Sigmoid colon (tissue), 7 donors: ENCODE results near the gene TSGA10. TPM values are rescaled to one million over a fixed set of nuclear protein-coding genes. Genes with fewer than 3 reads are reported as not detected.
"Not testable (repeated sequence)": the region's sequence is repeated elsewhere in the genome, so short reads cannot be mapped to it uniquely, and the experiment has no call there.

Experiments
- DNase-seq: peaks from one replicate; pipeline ENCODE4 v3.0.0-alpha.2; 2019
- H3K27ac ChIP-seq, 4 donors: fragments of 200-600 bp; sonication (generic); one replicate each; pipeline ENCODE4 v1.5.1; 2016 to 2019; ENCODE audit warnings: mild to moderate bottlenecking in 1 of 4
- H3K27me3 ChIP-seq, 3 donors: fragments of 200-600 bp; sonication (generic); one replicate each; pipeline ENCODE4 v1.5.1; 2019; ENCODE audit warnings: mild to moderate bottlenecking in 1 of 3
- H3K36me3 ChIP-seq, 4 donors: fragments of 200-600 bp; sonication (generic); one replicate each; pipeline ENCODE4 v1.5.1; 2016 to 2019
- H3K4me1 ChIP-seq, 4 donors: fragments of 200-600 bp; sonication (generic); one replicate each; pipeline ENCODE4 v1.5.1; 2017 to 2019
- H3K4me3 ChIP-seq, 4 donors: fragments of 200-600 bp; sonication (generic); one replicate each; pipeline ENCODE4 v1.5.1; 2017 to 2019; ENCODE audit warnings: mild to moderate bottlenecking in 2 of 4, moderate library complexity in 1 of 4
- H3K9me3 ChIP-seq, 4 donors: fragments of 200-600 bp in 3 of 4; sonication (generic) in 3 of 4; one replicate each; pipeline versions ENCODE4 v1.5.1 to v1.6.1; 2013 to 2019
- EP300 ChIP-seq, 4 donors: sonication (generic); formaldehyde crosslinking; IDR thresholded peaks; one replicate each; pipeline ENCODE4 v1.6.1; 2017; ENCODE audit warnings: antibody characterized with exemption in 4 of 4
- POLR2A ChIP-seq, 2 donors: fragments of 450-650 bp; IDR thresholded peaks; one replicate each; pipeline ENCODE4 v1.6.1; 2016; ENCODE audit warnings: antibody characterized with exemption in 2 of 2, mild to moderate bottlenecking in 2 of 2, moderate library complexity in 2 of 2
- POLR2AphosphoS5 ChIP-seq, 4 donors: sonication (generic); formaldehyde crosslinking; IDR thresholded peaks; one replicate each; pipeline ENCODE4 v1.6.1; 2017; ENCODE audit warnings: antibody characterized with exemption in 4 of 4
- WGBS, 2 donors: extraction: QIAGEN DNeasy Blood & Tissue Kit; methylation state at CpG; one replicate each; pipeline ENCODE4 v1.1.7; 2013; 5-methylcytosine and 5-hydroxymethylcytosine counted together
- intact Hi-C: fragments of 100-400 bp; cut with DNase I; formaldehyde crosslinking; loops from one replicate; pipeline ENCODE4 v1.15.1; 2023
- polyA plus RNA-seq, 3 donors: library from polyadenylated mRNA; stranded (reverse); fragments of 200-250 nt; gene quantifications; one replicate each; pipeline ENCODE4 v1.2.3, GENCODE V29; 2013
- total RNA-seq, 4 donors: library from RNA; depleted of rRNA; stranded (reverse); fragments of >200 nt; gene quantifications; one replicate each; pipeline ENCODE4 v1.1.0, GENCODE V29; 2016
- TF ChIP-seq, protein P1 (sequence below), 4 experiments: fragments of 450-650 bp in 3 of 4; fragments of 200-600 bp in 1 of 4; IDR thresholded peaks; one replicate each; pipeline ENCODE4 v1.5.1; 2016 to 2019; ENCODE audit warnings: antibody characterized with exemption in 4 of 4, mild to moderate bottlenecking in 3 of 4, moderate library complexity in 2 of 4
- donor health status: healthy with polysubstance abuse.
- donor health status: Bipolar disorder and iron deficiency.
- donor health status: healthy.

The TSGA10 gene
- total and polyA plus RNA-seq, 7 donors: 1.4 to 8.4 (median 2.5) TPM

DNA sequence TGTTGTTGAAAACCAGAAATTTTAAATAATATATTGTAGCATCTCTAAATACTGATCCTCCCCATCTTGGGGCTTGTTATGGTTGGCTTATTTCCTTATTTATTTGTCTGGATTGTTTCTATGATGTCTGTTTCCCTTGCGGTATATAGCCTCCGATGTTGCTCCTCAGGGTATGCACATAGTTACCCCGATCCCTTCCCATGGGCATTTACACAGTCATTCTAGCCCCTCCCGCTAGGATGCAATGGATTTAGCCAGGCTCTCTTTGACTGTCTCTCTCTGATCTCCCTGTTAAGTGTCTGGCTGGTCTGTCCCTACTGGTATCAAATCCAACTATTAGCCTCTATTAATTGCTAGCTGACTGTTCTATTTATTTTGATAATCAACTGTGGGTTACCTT lies 126.9 kb downstream of the TSGA10 start:
- no peak for DNase-seq
- Histone ChIP-seq H3K4me1 (no peaks in the 10 kb centered on the region), H3K27ac (no peak overlapping the region), H3K27me3 (no peaks in the 10 kb centered on the region), H3K4me3 (no peak overlapping the region), H3K36me3 (no peaks in the 10 kb centered on the region), H3K9me3 (peaks cover 0 to 4% (median 0%) of the 10 kb centered on the region in 4 donors)
- TF ChIP-seq, protein P1, sequence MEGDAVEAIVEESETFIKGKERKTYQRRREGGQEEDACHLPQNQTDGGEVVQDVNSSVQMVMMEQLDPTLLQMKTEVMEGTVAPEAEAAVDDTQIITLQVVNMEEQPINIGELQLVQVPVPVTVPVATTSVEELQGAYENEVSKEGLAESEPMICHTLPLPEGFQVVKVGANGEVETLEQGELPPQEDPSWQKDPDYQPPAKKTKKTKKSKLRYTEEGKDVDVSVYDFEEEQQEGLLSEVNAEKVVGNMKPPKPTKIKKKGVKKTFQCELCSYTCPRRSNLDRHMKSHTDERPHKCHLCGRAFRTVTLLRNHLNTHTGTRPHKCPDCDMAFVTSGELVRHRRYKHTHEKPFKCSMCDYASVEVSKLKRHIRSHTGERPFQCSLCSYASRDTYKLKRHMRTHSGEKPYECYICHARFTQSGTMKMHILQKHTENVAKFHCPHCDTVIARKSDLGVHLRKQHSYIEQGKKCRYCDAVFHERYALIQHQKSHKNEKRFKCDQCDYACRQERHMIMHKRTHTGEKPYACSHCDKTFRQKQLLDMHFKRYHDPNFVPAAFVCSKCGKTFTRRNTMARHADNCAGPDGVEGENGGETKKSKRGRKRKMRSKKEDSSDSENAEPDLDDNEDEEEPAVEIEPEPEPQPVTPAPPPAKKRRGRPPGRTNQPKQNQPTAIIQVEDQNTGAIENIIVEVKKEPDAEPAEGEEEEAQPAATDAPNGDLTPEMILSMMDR (IDR thresholded peaks at IDR 0.05): no peak
- 61 to 67% methylated on average over 4 of the region's 4 CpGs for WGBS, 2 donors
- intact Hi-C loops: no loop called here

DNA sequence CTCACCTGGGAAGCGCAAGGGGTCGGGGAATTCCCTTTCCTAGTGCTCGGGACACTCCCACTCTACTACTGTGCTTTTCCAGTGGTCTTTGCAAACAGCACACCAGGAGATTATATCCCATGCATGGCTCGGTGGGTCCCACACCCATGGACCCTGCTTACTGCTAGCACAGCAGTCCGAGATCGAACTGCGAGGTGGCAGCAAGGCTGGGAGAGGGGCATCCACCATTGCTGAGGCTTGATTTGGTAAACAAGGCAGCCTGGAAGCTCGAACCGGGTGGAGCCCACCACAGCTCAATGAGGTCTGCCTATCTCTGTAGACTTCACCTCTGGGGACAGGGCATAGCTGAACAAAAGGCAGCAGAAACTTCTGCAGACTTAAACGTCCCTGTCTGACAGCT lies 154.0 kb downstream of the TSGA10 start:
- DNase-seq: no peak
- Histone ChIP-seq H3K27me3 (no peaks in the 10 kb centered on the region), H3K36me3 (no peaks in the 10 kb centered on the region), H3K27ac (no peak overlapping the region), H3K9me3 (no peaks in the 10 kb centered on the region), H3K4me3 (no peak overlapping the region), H3K4me1 (no peaks in the 10 kb centered on the region)
- TF ChIP-seq EP300 (IDR thresholded peaks at IDR 0.05): no peak
- no peak for TF ChIP-seq POLR2A (IDR thresholded peaks at IDR 0.05)
- TF ChIP-seq, protein P1 (IDR thresholded peaks at IDR 0.05): no peak
- TF ChIP-seq POLR2AphosphoS5 (IDR thresholded peaks at IDR 0.05): no peak
- 93 to 94% methylated on average over 10 of the region's 10 CpGs for WGBS, 2 donors
- intact Hi-C loops: no loop called here

DNA sequence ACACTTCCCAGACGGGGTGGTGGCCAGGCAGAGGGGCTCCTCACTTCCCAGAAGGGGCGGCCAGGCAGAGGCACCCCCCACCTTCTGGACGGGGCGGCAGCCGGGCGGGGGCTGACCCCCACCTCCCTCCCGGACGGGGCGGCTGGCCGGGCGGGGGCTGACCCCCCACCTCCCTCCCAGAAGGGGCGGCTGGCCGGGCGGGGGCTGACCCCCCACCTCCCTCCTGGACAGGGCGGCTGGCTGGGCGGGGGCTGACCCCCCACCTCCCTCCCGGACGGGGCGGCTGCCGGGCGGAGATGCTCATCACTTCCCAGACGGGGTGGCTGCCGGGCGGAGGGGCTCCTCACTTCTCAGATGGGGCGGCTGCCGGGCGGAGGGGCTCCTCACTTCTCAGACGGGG lies 166.0 kb downstream of the TSGA10 start:
- H3K36me3 ChIP-seq, H3K9me3 ChIP-seq, H3K27me3 ChIP-seq, H3K4me1 ChIP-seq, intact Hi-C loops, H3K4me3 ChIP-seq, H3K27ac ChIP-seq, DNase-seq: not testable (repeated sequence)
- WGBS, 2 donors: 96 to 97% methylated on average over 28 of the region's 28 CpGs

DNA sequence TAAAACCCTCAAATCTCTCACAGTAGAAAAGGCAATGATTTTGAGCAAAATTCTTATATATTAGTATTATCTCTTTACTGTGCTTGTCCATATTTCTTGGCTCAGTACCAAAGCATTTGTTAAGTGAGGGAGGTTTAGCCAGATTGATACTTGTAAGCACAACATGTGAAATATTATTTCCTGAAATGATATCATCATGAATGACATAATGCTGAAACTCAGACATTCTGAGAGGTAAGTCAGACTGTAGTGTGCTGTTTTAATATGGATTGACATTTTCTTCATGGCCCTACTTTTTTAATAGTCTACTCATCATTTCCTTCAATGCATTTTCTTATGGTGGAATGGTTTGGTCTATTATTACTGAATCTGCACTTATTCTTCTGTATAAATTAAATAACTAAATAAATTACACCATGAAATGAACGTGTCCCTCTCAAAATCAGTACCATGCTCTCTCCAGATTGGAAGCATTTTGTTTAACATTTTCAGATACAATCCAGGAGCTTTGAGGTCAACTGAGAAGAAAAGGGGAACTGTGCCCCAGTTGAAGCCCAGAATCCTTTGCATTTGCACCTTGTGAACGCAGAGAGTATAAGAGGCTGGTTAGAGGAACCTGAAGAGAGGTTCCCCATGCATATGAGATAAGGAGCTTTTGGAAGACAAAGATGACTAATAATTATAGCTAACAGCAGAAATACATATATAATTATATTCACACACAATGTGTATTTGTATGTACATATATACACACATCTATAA lies 168.7 kb downstream of the TSGA10 start:
- TF ChIP-seq POLR2A (IDR thresholded peaks at IDR 0.05): no peak
- TF ChIP-seq EP300 (IDR thresholded peaks at IDR 0.05): no peak
- TF ChIP-seq, protein P1 (IDR thresholded peaks at IDR 0.05): no peak
- TF ChIP-seq POLR2AphosphoS5 (IDR thresholded peaks at IDR 0.05): no peak
- H3K4me1 ChIP-seq: no peaks in the 10 kb centered on the region
- no peaks in the 10 kb centered on the region for H3K9me3 ChIP-seq
- intact Hi-C loops: no loop called here
- no peak overlapping the region for H3K27ac ChIP-seq
- H3K4me3 ChIP-seq: no peak overlapping the region
- WGBS, 2 donors: 65 to 81% methylated on average over 2 of the region's 2 CpGs
- no peaks in the 10 kb centered on the region for H3K36me3 ChIP-seq
- no peaks in the 10 kb centered on the region for H3K27me3 ChIP-seq
- DNase-seq: no peak

DNA sequence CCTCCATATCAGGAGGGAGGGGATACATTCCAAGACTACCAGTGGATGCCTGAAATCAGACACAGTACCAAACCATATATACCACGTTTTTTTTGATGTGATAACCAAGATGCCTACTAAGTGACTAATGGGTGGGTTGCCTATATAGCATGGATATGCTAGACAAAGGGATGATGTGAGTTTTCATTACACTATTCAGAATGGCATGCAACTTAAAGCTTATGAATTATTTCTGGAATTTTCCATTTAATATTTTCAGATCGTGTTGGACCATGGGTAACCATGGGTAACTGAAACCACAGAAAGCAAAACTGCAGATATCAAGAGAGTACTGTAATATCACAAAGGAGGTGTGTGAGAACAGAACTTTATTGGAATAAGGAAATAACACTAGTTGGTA lies 179.1 kb downstream of the TSGA10 start:
- Histone ChIP-seq H3K27ac (no peak overlapping the region), H3K4me3 (no peak overlapping the region), H3K9me3 (peaks cover 0 to 8% (median 0%) of the 10 kb centered on the region in 4 donors), H3K4me1 (no peaks in the 10 kb centered on the region), H3K36me3 (no peaks in the 10 kb centered on the region), H3K27me3 (no peaks in the 10 kb centered on the region)
- WGBS, 2 donors: 67 to 74% methylated on average over 2 of the region's 2 CpGs
- no peak for DNase-seq
- intact Hi-C loops: no loop called here
- no peak for TF ChIP-seq POLR2A (IDR thresholded peaks at IDR 0.05)

DNA sequence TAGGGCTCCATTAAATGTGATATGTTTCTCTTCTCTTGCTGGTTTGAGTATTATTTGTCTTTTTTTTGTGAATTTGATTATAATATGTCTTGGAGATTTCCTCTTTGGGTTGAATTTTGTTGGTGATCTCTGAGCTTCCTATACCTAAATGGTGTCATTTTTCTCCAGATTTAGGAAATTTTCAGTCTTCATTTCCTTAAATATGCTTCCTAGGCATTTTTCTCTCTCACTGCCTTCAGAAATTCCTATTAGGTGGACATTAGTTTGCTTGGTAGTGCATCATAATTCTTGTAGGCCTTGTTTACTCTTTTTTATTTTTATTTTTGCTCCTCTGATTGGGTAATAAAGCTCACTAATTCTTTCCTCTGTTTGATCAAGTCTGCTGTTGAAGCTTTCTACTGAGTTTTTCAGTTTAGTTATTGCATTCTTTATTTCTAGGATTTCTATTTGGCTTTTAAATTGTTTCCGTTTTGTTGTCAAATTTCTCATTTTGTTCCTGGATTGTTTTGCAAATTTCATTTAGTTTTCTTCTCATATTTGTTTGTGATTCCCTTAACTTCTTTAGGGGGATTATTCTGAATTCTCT lies 182.1 kb downstream of the TSGA10 start:
- Histone ChIP-seq H3K9me3 (peaks cover 0 to 8% (median 1%) of the 10 kb centered on the region in 4 donors), H3K27ac (no peak overlapping the region), H3K4me1 (no peaks in the 10 kb centered on the region), H3K27me3 (no peaks in the 10 kb centered on the region), H3K36me3 (no peaks in the 10 kb centered on the region), H3K4me3 (no peak overlapping the region)
- WGBS, 2 donors: 88 to 99% methylated on average over 1 of the region's 1 CpG
- DNase-seq: no peak
- intact Hi-C loops: no loop called here
- TF ChIP-seq POLR2A (IDR thresholded peaks at IDR 0.05): no peak
- TF ChIP-seq, protein P1 (IDR thresholded peaks at IDR 0.05): no peak
- no peak for TF ChIP-seq EP300 (IDR thresholded peaks at IDR 0.05)
- no peak for TF ChIP-seq POLR2AphosphoS5 (IDR thresholded peaks at IDR 0.05)
